Peyer's patch (tissue), 4 donors: ENCODE data around the gene HERPUD1.

Source experiments
- CTCF ChIP-seq, 6 experiments: fragments of 450-650 bp in 4 of 6; fragments of 200-600 bp in 2 of 6; sonication (generic) in 1 of 6; IDR thresholded peaks; one replicate each; pipeline ENCODE4 v1.5.1; 2017 to 2019; ENCODE audit warnings: antibody characterized with exemption in 6 of 6, mild to moderate bottlenecking in 3 of 6, moderate library complexity in 1 of 6
- POLR2A ChIP-seq, 2 donors: fragments of 450-650 bp; IDR thresholded peaks; one replicate each; pipeline ENCODE4 v1.5.1; 2017; ENCODE audit warnings: antibody characterized with exemption in 2 of 2, mild to moderate bottlenecking in 2 of 2, moderate library complexity in 2 of 2

GRCh38 chr16:56923481-56924091, 8.4 kb upstream of the HERPUD1 start:
- TF ChIP-seq CTCF (IDR thresholded peaks at IDR 0.05) (no peak), POLR2A (IDR thresholded peaks at IDR 0.05) (no peak)
